GM12878 (cell line): Measurements from ENCODE around the gene RCOR1. TPM values are rescaled to one million over a fixed set of nuclear protein-coding genes. Genes with fewer than 3 reads are reported as not detected.
"Not testable (repeated sequence)": the region's sequence is repeated elsewhere in the genome, so short reads cannot be mapped to it uniquely, and the experiment has no call there.

Experiments
- ATAC-seq: fragments of 200-7000 bp; cut with Tn5 transposase; 3 replicates; pipeline ENCODE4 v1.9.1; 2020; ENCODE audit warnings: mild to moderate bottlenecking, moderate library complexity
- BruUV-seq: library from RNA; stranded (reverse); fragments of 400-500 nt; replicated peaks from 2 replicates; lab custom pipeline; 2021; lab: Mats Ljungman, UMichigan
- CTCF ChIA-PET: fragments of 300-600 bp; sonication (Branson Sonifier 250); formaldehyde crosslinking; extraction: SDS; loops from one replicate; lab custom pipeline; 2021; ENCODE audit warnings: inconsistent platforms; lab: Yijun Ruan, JAX
- POLR2A ChIA-PET: fragments of 350-600 bp; formaldehyde crosslinking; extraction: SDS; loops from one replicate; lab custom pipeline; 2021; ENCODE audit warnings: inconsistent platforms; lab: Charles Lee
- RAD21 ChIA-PET: fragments of 300-600 bp; sonication (Branson Sonifier 250); formaldehyde crosslinking; loops from one replicate; lab custom pipeline; 2023; ENCODE audit warnings: antibody characterized with exemption; ENCODE audit not compliant: unreplicated experiment; lab: Charles Lee
- SMC1A ChIA-PET: fragments of 300-600 bp; sonication (Branson Sonifier 250); formaldehyde crosslinking; loops from one replicate; lab custom pipeline; 2023; ENCODE audit not compliant: unreplicated experiment, uncharacterized antibody; lab: Charles Lee
- DNase-seq: peaks from one replicate; pipeline ENCODE4 v3.0.0-alpha.2; 2011; ENCODE audit warnings: low read depth, low spot score
- FAIRE-seq: peaks from 3 replicates; lab custom pipeline; 2011; peaks lifted over from hg19 to GRCh38; lab: Jason Lieb, UNC
- H2AFZ ChIP-seq: 2 replicates; pipeline ENCODE4 v1.6.0; 2011; ENCODE audit warnings: low read depth, low read length, control low read depth; ENCODE audit not compliant: control insufficient read depth
- H3K27ac ChIP-seq: 2 replicates; pipeline ENCODE4 v1.5.1; 2011; ENCODE audit warnings: control low read depth; ENCODE audit not compliant: control insufficient read depth, insufficient read depth
- H3K27me3 ChIP-seq, 2 experiments: replicated peaks in 1 of 2; 2 replicates each; pipeline versions ENCODE4 v1.6.0 to v1.6.1; 2011; ENCODE audit warnings: low read length in 1 of 2; ENCODE audit not compliant: control insufficient read depth in 2 of 2, insufficient read depth in 2 of 2
- H3K36me3 ChIP-seq, 2 experiments: 2 replicates each; pipeline ENCODE4 v1.5.1; 2011; ENCODE audit warnings: low read length in 1 of 2; ENCODE audit not compliant: control insufficient read depth in 2 of 2, insufficient read depth in 2 of 2
- H3K4me1 ChIP-seq: 2 replicates; pipeline ENCODE4 v1.6.1; 2011; ENCODE audit warnings: mild to moderate bottlenecking, low read length, moderate library complexity, mixed read lengths; ENCODE audit not compliant: control insufficient read depth, insufficient read depth
- H3K4me2 ChIP-seq: 2 replicates; pipeline ENCODE4 v1.6.0; 2011; ENCODE audit warnings: control low read depth; ENCODE audit not compliant: control insufficient read depth, insufficient read depth
- H3K4me3 ChIP-seq: fragments of 200-600 bp; sonication (generic); 2 replicates; pipeline ENCODE4 v1.5.1; 2016
- H3K79me2 ChIP-seq: 2 replicates; pipeline ENCODE4 v1.6.0; 2011; ENCODE audit warnings: low read length; ENCODE audit not compliant: control insufficient read depth, insufficient read depth
- H3K9ac ChIP-seq: 2 replicates; pipeline ENCODE4 v1.8.0; 2011; ENCODE audit warnings: low read length, control low read depth, mixed read lengths; ENCODE audit not compliant: control insufficient read depth, insufficient read depth
- H3K9me3 ChIP-seq: replicated peaks from 3 replicates; pipeline ENCODE4 v1.5.1; 2011; ENCODE audit warnings: mild to moderate bottlenecking, low read length; ENCODE audit not compliant: control insufficient read depth, insufficient read depth
- H4K20me1 ChIP-seq: 2 replicates; pipeline ENCODE4 v1.6.0; 2011; ENCODE audit not compliant: control insufficient read depth, insufficient read depth
- RUNX3 ChIP-seq: IDR thresholded peaks from 2 replicates; pipeline ENCODE4 v1.6.1; 2012; ENCODE audit warnings: low read length, inconsistent platforms
- ZBTB40 ChIP-seq: fragments of 450-650 bp; IDR thresholded peaks from 2 replicates; pipeline ENCODE4 v1.6.1; 2016; ENCODE audit warnings: mild to moderate bottlenecking, moderate library complexity, borderline replicate concordance
- WGBS: methylation state at CpG from one replicate; pipeline ENCODE4 v1.1.6; 2016; ENCODE audit warnings: low lambda C conversion rate; ENCODE audit not compliant: insufficient replicate concordance, insufficient coverage; ENCODE audit errors: missing lambda C conversion rate; 5-methylcytosine and 5-hydroxymethylcytosine counted together
- in situ Hi-C: fragments of 300-500 bp; cut with MboI; formaldehyde crosslinking; loops from 9 replicates; pipeline ENCODE4 v1.14.3; 2018; ENCODE audit warnings: mixed read lengths
- intact Hi-C: fragments of 100-400 bp; cut with micrococcal nuclease; formaldehyde crosslinking; loops from one replicate; pipeline ENCODE4 v1.14.2; 2022; ENCODE audit not compliant: unreplicated experiment
- polyA plus RNA-seq, 11 experiments: library from polyadenylated mRNA; depleted of rRNA in 4 of 11; unstranded in 6 of 11; stranded (reverse) in 5 of 11; fragments of >200 nt; fragmentation: Nextera tagmentation in 4 of 11; fragmentation: Illumina TruSeq in 1 of 11; extraction: Ambion mirVana in 4 of 11; extraction: Trizol in 1 of 11; gene quantifications; 1 replicate in 1 of 11; 2 replicates in 10 of 11; pipeline versions ENCODE4 v1.2.1 to v1.2.3, GENCODE V29; 2011 to 2016; ENCODE audit warnings: inconsistent platforms in 2 of 11, missing spikeins in 2 of 11, low read depth in 1 of 11
- total RNA-seq, 4 experiments: library from RNA; depleted of rRNA in 3 of 4; stranded (reverse); fragments of >200 nt in 3 of 4; fragmentation: Illumina TruSeq in 1 of 4; extraction: Trizol in 1 of 4; gene quantifications; 2 replicates each; pipeline versions ENCODE4 v1.2.1 to v1.2.3, GENCODE V29; 2013 to 2021

Gene RCOR1
- total and polyA plus RNA-seq, 10 of the 15 experiments (the other 5 are each of a cell fraction or from before 2014, with no cell fraction given) = 1.6 to 12.2 (median 4.4) TPM

DNA sequence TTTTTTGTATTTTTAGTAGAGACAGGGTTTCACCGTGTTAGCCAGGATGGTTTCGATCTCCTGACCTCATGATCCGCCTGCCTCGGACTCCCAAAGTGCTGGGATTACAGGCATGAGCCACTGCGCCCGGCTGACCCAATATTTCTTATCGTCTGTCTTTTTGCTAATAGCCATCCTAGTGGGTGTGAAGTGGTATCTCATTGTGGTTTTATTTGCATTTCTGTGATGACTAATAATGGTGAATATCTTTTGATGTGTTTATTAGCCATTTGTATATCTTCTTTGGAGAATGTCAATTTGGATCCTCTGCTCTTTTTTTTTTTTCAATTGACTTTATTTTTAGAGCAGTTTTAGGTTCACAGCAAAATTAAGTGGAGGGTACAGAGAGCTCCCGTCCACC, 19.3 kb upstream of the RCOR1 start:
- DNase-seq, H4K20me1 ChIP-seq, RAD21 ChIA-PET, H3K36me3 ChIP-seq, CTCF ChIA-PET, H3K4me3 ChIP-seq, H3K27me3 ChIP-seq, intact Hi-C loops, H3K79me2 ChIP-seq: not testable (repeated sequence)
- ATAC-seq = peak; percentile 70
- TF ChIP-seq RUNX3 = peak; percentile 26; the same call in 1 of the 2 replicates
- peak; percentile 44; the same call in 1 of the 2 replicates for TF ChIP-seq ZBTB40
- TF ChIP-seq, all 136 proteins: peak for 2; not testable (repeated sequence) for 134
- FAIRE-seq, H3K9me3 ChIP-seq, H3K27ac ChIP-seq, in situ Hi-C loops, H2AFZ ChIP-seq, BruUV-seq, H3K9ac ChIP-seq: not testable (repeated sequence)
- ChIA-PET POLR2A (interaction anchor here (0.7 kb wide), 1 partner anchor 8 kb away, joined by 4 read pairs; no protein-coding TSS in a partner anchor), SMC1A (interaction anchor here (1.2 to 1.5 kb wide), 2 partner anchors 22 to 48 kb away, joined by 4 read pairs; no protein-coding TSS in a partner anchor)
- 16% methylated on average over 8 of the region's 8 CpGs for WGBS
- H3K4me1 ChIP-seq = peaks cover 12% of the 10 kb centered on the region
- H3K4me2 ChIP-seq = peak overlapping the region; percentile 31; the same call in 1 of the 2 replicates
